IMR-90 (cell line): ENCODE data around the gene ELL. TPM values are rescaled to one million over a fixed set of nuclear protein-coding genes. Genes with fewer than 3 reads are reported as not detected.

ENCODE experiments used
- ATAC-seq: fragments of 200-7000 bp; cut with Tn5 transposase; 2 replicates; pipeline ENCODE4 v1.9.1; 2020; ENCODE audit warnings: low read depth, mild to moderate bottlenecking, moderate library complexity
- BruUV-seq: library from RNA; stranded (reverse); fragments of 400-500 nt; replicated peaks from 2 replicates; lab custom pipeline; 2021; lab: Mats Ljungman, UMichigan
- CTCF ChIA-PET: fragments of 300-600 bp; formaldehyde crosslinking; extraction: SDS; loops from one replicate; lab custom pipeline; 2021; ENCODE audit warnings: antibody characterized with exemption; lab: Yijun Ruan, JAX
- POLR2A ChIA-PET: fragments of 300-600 bp; sonication (Branson Sonifier 250); formaldehyde crosslinking; loops from one replicate; lab custom pipeline; 2022; ENCODE audit warnings: antibody characterized with exemption; ENCODE audit not compliant: unreplicated experiment; lab: Charles Lee
- DNase-seq: peaks from one replicate; pipeline ENCODE4 v3.0.0; 2013
- H2AFZ ChIP-seq: replicated peaks from 2 replicates; pipeline ENCODE3; 2013; ENCODE audit warnings: low read length, mild to moderate bottlenecking; ENCODE audit not compliant: poor library complexity
- H2AK5ac ChIP-seq: 2 replicates; pipeline ENCODE4 v1.6.1; 2013; ENCODE audit warnings: low read depth, low read length, inconsistent platforms
- H2AK9ac ChIP-seq: replicated peaks from 2 replicates; pipeline ENCODE3; 2013; ENCODE audit warnings: mild to moderate bottlenecking, low read depth, low read length, moderate library complexity; ENCODE audit not compliant: poor library complexity
- H2BK120ac ChIP-seq: 2 replicates; pipeline ENCODE4 v1.6.1; 2013; ENCODE audit warnings: low read depth, low read length, inconsistent platforms
- H2BK15ac ChIP-seq: 3 replicates; pipeline ENCODE4 v1.6.1; 2013; ENCODE audit warnings: low read depth, low read length, inconsistent platforms
- H2BK20ac ChIP-seq: 2 replicates; pipeline ENCODE4 v1.6.1; 2013; ENCODE audit warnings: low read depth, mild to moderate bottlenecking, inconsistent platforms, low read length, moderate library complexity
- H2BK5ac ChIP-seq: 2 replicates; pipeline ENCODE4 v1.6.1; 2013; ENCODE audit warnings: mild to moderate bottlenecking, low read depth, low read length, inconsistent platforms; ENCODE audit not compliant: poor library complexity, severe bottlenecking
- H3K14ac ChIP-seq: replicated peaks from 2 replicates; pipeline ENCODE4 v1.6.1; 2013; ENCODE audit warnings: low read depth, low read length, inconsistent platforms
- H3K18ac ChIP-seq: 2 replicates; pipeline ENCODE4 v1.6.1; 2013; ENCODE audit warnings: low read depth, low read length, control low read depth
- H3K23ac ChIP-seq: 2 replicates; pipeline ENCODE4 v1.6.1; 2013; ENCODE audit warnings: low read depth, low read length, inconsistent platforms
- H3K27ac ChIP-seq: 2 replicates; pipeline ENCODE4 v1.5.1; 2013; ENCODE audit warnings: mild to moderate bottlenecking, control low read depth, low read length; ENCODE audit not compliant: insufficient read depth
- H3K27me3 ChIP-seq: 2 replicates; pipeline ENCODE4 v1.6.1; 2013; ENCODE audit warnings: low read length; ENCODE audit not compliant: control insufficient read depth, insufficient read depth
- H3K36me3 ChIP-seq: 2 replicates; pipeline ENCODE4 v1.6.1; 2013; ENCODE audit warnings: low read length, mixed read lengths; ENCODE audit not compliant: control insufficient read depth, insufficient read depth
- H3K4ac ChIP-seq: 2 replicates; pipeline ENCODE4 v1.6.1; 2013; ENCODE audit warnings: low read depth, low read length, inconsistent platforms
- H3K4me1 ChIP-seq: 2 replicates; pipeline ENCODE4 v1.6.1; 2013; ENCODE audit warnings: low read length, mixed read lengths; ENCODE audit not compliant: control insufficient read depth, insufficient read depth
- H3K4me2 ChIP-seq: 2 replicates; pipeline ENCODE4 v1.6.1; 2013; ENCODE audit warnings: low read depth, mild to moderate bottlenecking, control low read depth, low read length, moderate library complexity
- H3K4me3 ChIP-seq: 2 replicates; pipeline ENCODE4 v1.5.1; 2013; ENCODE audit warnings: low read depth, mild to moderate bottlenecking, control low read depth, low read length, moderate library complexity; ENCODE audit not compliant: insufficient read depth
- H3K56ac ChIP-seq: 2 replicates; pipeline ENCODE4 v1.6.1; 2013; ENCODE audit warnings: low read length, inconsistent platforms; ENCODE audit not compliant: insufficient read depth; ENCODE audit errors: extremely low read depth
- H3K79me1 ChIP-seq, 2 experiments: 2 replicates each; pipeline ENCODE4 v1.6.1; 2013; ENCODE audit warnings: low read length in 2 of 2, inconsistent platforms in 1 of 2, low read depth in 1 of 2
- H3K9ac ChIP-seq: 2 replicates; pipeline ENCODE4 v1.6.1; 2013; ENCODE audit warnings: low read depth, low read length, control low read depth
- H3K9me1 ChIP-seq: 2 replicates; pipeline ENCODE4 v1.6.1; 2013; ENCODE audit warnings: low read length, inconsistent platforms; ENCODE audit not compliant: insufficient read depth
- H3K9me3 ChIP-seq: 2 replicates; pipeline ENCODE4 v1.6.1; 2013; ENCODE audit warnings: low read length; ENCODE audit not compliant: control insufficient read depth, insufficient read depth
- H4K20me1 ChIP-seq: 2 replicates; pipeline ENCODE4 v1.6.1; 2013; ENCODE audit warnings: low read length, inconsistent platforms; ENCODE audit not compliant: insufficient read depth
- H4K5ac ChIP-seq: 2 replicates; pipeline ENCODE4 v1.6.1; 2013; ENCODE audit warnings: mild to moderate bottlenecking, low read depth, low read length, control low read depth
- H4K8ac ChIP-seq, 2 experiments: 2 replicates each; pipeline ENCODE4 v1.6.1; 2013; ENCODE audit warnings: low read depth in 2 of 2, low read length in 2 of 2, control low read depth in 1 of 2, inconsistent platforms in 1 of 2
- H4K91ac ChIP-seq: 2 replicates; pipeline ENCODE4 v1.6.1; 2013; ENCODE audit warnings: low read depth, low read length, inconsistent platforms; ENCODE audit not compliant: insufficient read depth
- BHLHE40 ChIP-seq: fragments of 150-350 bp; IDR thresholded peaks from 2 replicates; pipeline ENCODE4 v1.6.1; 2016; ENCODE audit warnings: mild to moderate bottlenecking, low read depth, low read length
- CEBPB ChIP-seq: IDR thresholded peaks from 2 replicates; pipeline ENCODE4 v1.6.1; 2012; ENCODE audit warnings: low read depth, low read length, improper control_type of control experiment
- CHD1 ChIP-seq: IDR thresholded peaks from 2 replicates; pipeline ENCODE4 v1.6.1; 2012; ENCODE audit warnings: low read depth, low read length, improper control_type of control experiment
- FOS ChIP-seq: fragments of 150-350 bp; IDR thresholded peaks from 2 replicates; pipeline ENCODE4 v1.6.1; 2016; ENCODE audit warnings: low read depth, low read length
- MAFK ChIP-seq: IDR thresholded peaks from 2 replicates; pipeline ENCODE4 v1.6.1; 2012; ENCODE audit warnings: low read depth, low read length, improper control_type of control experiment
- MAZ ChIP-seq: IDR thresholded peaks from 2 replicates; pipeline ENCODE4 v1.6.1; 2012; ENCODE audit warnings: low read depth, mild to moderate bottlenecking, low read length, improper control_type of control experiment, moderate library complexity, borderline replicate concordance
- MXI1 ChIP-seq: IDR thresholded peaks from 2 replicates; pipeline ENCODE4 v1.6.1; 2012; ENCODE audit warnings: low read depth, mild to moderate bottlenecking, low read length, moderate library complexity, borderline replicate concordance
- NFE2L2 ChIP-seq: fragments of 150-350 bp; IDR thresholded peaks from 2 replicates; pipeline ENCODE4 v1.6.1; 2016; ENCODE audit warnings: low read depth, mild to moderate bottlenecking, low read length
- POLR2A ChIP-seq: IDR thresholded peaks from 2 replicates; pipeline ENCODE4 v1.6.1; 2012; ENCODE audit warnings: mild to moderate bottlenecking, low read depth, low read length
- RAD21 ChIP-seq: IDR thresholded peaks from 2 replicates; pipeline ENCODE4 v1.6.1; 2012; ENCODE audit warnings: low read length, improper control_type of control experiment
- RCOR1 ChIP-seq: IDR thresholded peaks from 2 replicates; pipeline ENCODE4 v1.6.1; 2012; ENCODE audit warnings: mild to moderate bottlenecking, low read length, improper control_type of control experiment; ENCODE audit not compliant: insufficient replicate concordance
- RFX5 ChIP-seq: IDR thresholded peaks from 2 replicates; pipeline ENCODE4 v1.8.0; 2012; ENCODE audit warnings: low read depth, mild to moderate bottlenecking, low read length, moderate library complexity
- SMC3 ChIP-seq: fragments of 150-350 bp; IDR thresholded peaks from 2 replicates; pipeline ENCODE4 v1.6.1; 2016; ENCODE audit warnings: low read depth, mild to moderate bottlenecking, antibody characterized with exemption, low read length, moderate library complexity
- WGBS, 2 experiments: methylation state at CpG; one replicate each; pipeline versions ENCODE4 v1.1.5 to v1.1.7; 2013; ENCODE audit warnings: missing lambda C conversion rate in 2 of 2; ENCODE audit not compliant: insufficient read length in 1 of 2; ENCODE audit errors: extremely low coverage in 2 of 2; 5-methylcytosine and 5-hydroxymethylcytosine counted together
- dilution Hi-C: fragments of 300-500 bp; cut with HindIII; formaldehyde crosslinking; loops from one replicate; pipeline ENCODE4 v1.14.3; 2018; ENCODE audit warnings: low sequenced_read_pairs; ENCODE audit not compliant: unreplicated experiment
- in situ Hi-C: fragments of 300-500 bp; cut with MboI; formaldehyde crosslinking; loops from 3 replicates; pipeline ENCODE4 v1.14.3; 2019; ENCODE audit warnings: low sequenced_read_pairs, inconsistent platforms, mixed read lengths
- intact Hi-C: fragments of 100-400 bp; cut with micrococcal nuclease; formaldehyde crosslinking; loops from 2 replicates; pipeline ENCODE4 v1.10.0; 2022
- polyA plus RNA-seq, 3 experiments: library from polyadenylated mRNA; depleted of rRNA; stranded (reverse); fragments of >200 nt; gene quantifications; 2 replicates each; pipeline ENCODE4 v1.2.3, GENCODE V29; 2012; ENCODE audit warnings: low replicate concordance in 1 of 3
- total RNA-seq: library from RNA; depleted of rRNA; stranded (reverse); fragments of >200 nt; gene quantifications from 2 replicates; pipeline ENCODE4 v1.2.3, GENCODE V29; 2012
- TF ChIP-seq, protein P1 (sequence below): conservative IDR thresholded peaks from 2 replicates; pipeline ENCODE4 v1.5.1; 2012; ENCODE audit warnings: mild to moderate bottlenecking, low read depth, low read length, improper control_type of control experiment
- TF ChIP-seq, protein P2 (sequence below): fragments of 150-350 bp; IDR thresholded peaks from 2 replicates; pipeline ENCODE4 v1.6.1; 2016; ENCODE audit warnings: low read depth, mild to moderate bottlenecking, low read length, moderate library complexity, borderline replicate concordance
- TF ChIP-seq, protein P3 (sequence below): fragments of 150-350 bp; IDR thresholded peaks from 2 replicates; pipeline ENCODE4 v1.6.1; 2017; ENCODE audit warnings: mild to moderate bottlenecking, antibody characterized with exemption, low read length, low read depth

Gene ELL
- total and polyA plus RNA-seq, 2 of the 4 experiments (the other 2 are of a cell fraction), result 6.3 to 13.1 TPM

DNA sequence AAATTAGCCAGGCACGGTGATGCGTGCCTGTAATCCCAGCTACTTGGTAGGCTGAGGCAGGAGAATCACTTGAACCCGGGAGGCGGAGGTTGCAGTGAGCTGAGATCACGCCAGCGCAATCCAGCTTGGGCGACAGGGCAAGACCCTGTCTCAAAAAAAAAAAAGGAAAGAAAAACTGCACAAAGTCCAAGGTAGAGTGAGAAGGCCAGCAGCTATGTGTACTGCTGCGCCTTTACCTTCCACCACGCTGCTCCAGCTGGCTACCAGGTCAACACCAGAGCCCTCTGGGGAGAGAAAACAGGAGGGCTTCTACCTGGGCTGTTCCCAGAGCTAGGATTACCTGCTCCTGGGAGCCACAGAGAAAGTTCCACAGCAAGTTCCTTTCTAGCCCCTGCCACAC, 3.2 kb downstream of the ELL start:
- H3K18ac ChIP-seq, result no peak overlapping the region
- no peak overlapping the region for H2AK9ac ChIP-seq
- 80% methylated on average over 1 of the region's 9 CpGs; no CpG with 5 or more reads in 1 of the 2 experiments for WGBS, 2 experiments
- no peak overlapping the region for H3K9ac ChIP-seq
- H3K4ac ChIP-seq, result no peak overlapping the region
- no peaks in the 10 kb centered on the region for H3K9me3 ChIP-seq
- H3K4me2 ChIP-seq, result no peak overlapping the region
- no peak overlapping the region for H3K4me3 ChIP-seq
- no peak overlapping the region for H2BK20ac ChIP-seq
- H3K23ac ChIP-seq, result peak overlapping the region; percentile 34; the same call in 1 of the 2 replicates
- DNase-seq, result no peak
- H3K9me1 ChIP-seq, result peaks cover 35% of the 10 kb centered on the region
- no peak overlapping the region for H2BK5ac ChIP-seq
- H3K4me1 ChIP-seq, result peaks cover 19% of the 10 kb centered on the region
- no peaks in the 10 kb centered on the region for H3K27me3 ChIP-seq
- H3K14ac ChIP-seq, result no peak overlapping the region
- ChIA-PET POLR2A (no interaction called here), CTCF (no interaction called here)
- H4K20me1 ChIP-seq, result peaks cover 70% of the 10 kb centered on the region
- H4K5ac ChIP-seq, result no peak overlapping the region
- no peak overlapping the region for H3K27ac ChIP-seq
- BruUV-seq, result no TSS peak
- dilution Hi-C loops (no loop called here), in situ Hi-C loops (no loop called here), intact Hi-C loops (no loop called here)
- H4K91ac ChIP-seq, result no peak overlapping the region
- no peak overlapping the region for H2AK5ac ChIP-seq
- no peak overlapping the region for H2BK120ac ChIP-seq
- no peak overlapping the region for H2BK15ac ChIP-seq
- H3K56ac ChIP-seq, result no peak overlapping the region
- peaks cover 7 to 67% of the 10 kb centered on the region in 2 experiments; a peak in 3 of 4 replicates for H3K79me1 ChIP-seq
- H3K36me3 ChIP-seq, result no peaks in the 10 kb centered on the region
- TF ChIP-seq, protein P1, sequence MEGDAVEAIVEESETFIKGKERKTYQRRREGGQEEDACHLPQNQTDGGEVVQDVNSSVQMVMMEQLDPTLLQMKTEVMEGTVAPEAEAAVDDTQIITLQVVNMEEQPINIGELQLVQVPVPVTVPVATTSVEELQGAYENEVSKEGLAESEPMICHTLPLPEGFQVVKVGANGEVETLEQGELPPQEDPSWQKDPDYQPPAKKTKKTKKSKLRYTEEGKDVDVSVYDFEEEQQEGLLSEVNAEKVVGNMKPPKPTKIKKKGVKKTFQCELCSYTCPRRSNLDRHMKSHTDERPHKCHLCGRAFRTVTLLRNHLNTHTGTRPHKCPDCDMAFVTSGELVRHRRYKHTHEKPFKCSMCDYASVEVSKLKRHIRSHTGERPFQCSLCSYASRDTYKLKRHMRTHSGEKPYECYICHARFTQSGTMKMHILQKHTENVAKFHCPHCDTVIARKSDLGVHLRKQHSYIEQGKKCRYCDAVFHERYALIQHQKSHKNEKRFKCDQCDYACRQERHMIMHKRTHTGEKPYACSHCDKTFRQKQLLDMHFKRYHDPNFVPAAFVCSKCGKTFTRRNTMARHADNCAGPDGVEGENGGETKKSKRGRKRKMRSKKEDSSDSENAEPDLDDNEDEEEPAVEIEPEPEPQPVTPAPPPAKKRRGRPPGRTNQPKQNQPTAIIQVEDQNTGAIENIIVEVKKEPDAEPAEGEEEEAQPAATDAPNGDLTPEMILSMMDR, result no peak
- TF ChIP-seq MAFK (no peak), CHD1 (no peak), RFX5 (no peak), RAD21 (no peak), CEBPB (no peak), POLR2A (no peak), MXI1 (no peak), RCOR1 (no peak), MAZ (no peak), NFE2L2 (no peak), BHLHE40 (no peak), FOS (no peak), SMC3 (no peak)
- TF ChIP-seq, protein P2, sequence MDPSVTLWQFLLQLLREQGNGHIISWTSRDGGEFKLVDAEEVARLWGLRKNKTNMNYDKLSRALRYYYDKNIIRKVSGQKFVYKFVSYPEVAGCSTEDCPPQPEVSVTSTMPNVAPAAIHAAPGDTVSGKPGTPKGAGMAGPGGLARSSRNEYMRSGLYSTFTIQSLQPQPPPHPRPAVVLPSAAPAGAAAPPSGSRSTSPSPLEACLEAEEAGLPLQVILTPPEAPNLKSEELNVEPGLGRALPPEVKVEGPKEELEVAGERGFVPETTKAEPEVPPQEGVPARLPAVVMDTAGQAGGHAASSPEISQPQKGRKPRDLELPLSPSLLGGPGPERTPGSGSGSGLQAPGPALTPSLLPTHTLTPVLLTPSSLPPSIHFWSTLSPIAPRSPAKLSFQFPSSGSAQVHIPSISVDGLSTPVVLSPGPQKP, result no peak
- TF ChIP-seq, protein P3, sequence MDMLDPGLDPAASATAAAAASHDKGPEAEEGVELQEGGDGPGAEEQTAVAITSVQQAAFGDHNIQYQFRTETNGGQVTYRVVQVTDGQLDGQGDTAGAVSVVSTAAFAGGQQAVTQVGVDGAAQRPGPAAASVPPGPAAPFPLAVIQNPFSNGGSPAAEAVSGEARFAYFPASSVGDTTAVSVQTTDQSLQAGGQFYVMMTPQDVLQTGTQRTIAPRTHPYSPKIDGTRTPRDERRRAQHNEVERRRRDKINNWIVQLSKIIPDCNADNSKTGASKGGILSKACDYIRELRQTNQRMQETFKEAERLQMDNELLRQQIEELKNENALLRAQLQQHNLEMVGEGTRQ, result no peak
- no peak for ATAC-seq
- no peak overlapping the region for H2AFZ ChIP-seq
- no peak overlapping the region for H4K8ac ChIP-seq
